Measurements from ENCODE around the gene TSPAN11. TPM values are rescaled to one million over a fixed set of nuclear protein-coding genes. Genes with fewer than 3 reads are reported as not detected.

TSPAN11 gene
- total and polyA plus RNA-seq, 2 experiments from 2014 or later, result 0.51 to 1.9 TPM

DNA sequence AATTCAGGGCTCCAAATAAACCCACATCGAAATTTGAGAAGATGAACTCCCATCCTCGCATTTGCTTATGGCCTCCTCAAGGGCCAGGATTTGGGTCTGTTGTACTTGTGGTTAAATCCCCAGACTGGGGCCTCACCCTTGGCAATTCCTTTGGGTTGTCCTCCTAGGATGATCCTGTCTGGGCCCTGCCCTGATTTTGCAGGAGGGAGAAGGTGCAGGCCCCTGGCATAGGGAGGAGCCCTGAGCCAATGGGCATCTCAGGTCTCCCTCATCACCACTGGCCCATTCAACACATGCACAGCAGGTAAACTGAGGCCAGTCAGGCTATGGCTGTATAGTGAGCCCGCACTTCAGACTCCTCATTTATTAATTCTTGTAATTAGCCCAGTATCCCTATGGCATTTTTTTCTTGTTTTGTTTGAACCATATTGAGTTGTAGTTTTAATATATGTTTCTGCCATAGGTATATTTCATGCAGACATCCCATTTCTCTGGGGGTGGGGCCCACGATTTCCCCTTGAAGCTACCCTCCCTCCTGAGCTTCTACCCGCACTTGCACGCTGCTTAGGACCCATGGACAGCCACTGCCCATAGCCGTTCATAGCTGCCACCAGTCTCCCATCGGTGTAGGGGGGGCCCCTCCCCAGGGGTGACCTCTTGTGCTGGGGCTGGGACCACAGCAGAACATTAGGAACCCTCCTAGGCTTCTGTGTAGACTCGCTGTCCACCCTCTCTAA lies 80.0 kb downstream of the TSPAN11 start:
- Histone ChIP-seq H3K9ac (no peak overlapping the region), H3K36me3 (ENCODE audit: low read depth) (no peaks in the 10 kb centered on the region), H3K27me3 (replicated peaks; ENCODE audit: insufficient read depth) (no peaks in the 10 kb centered on the region), H3K4me1 (ENCODE audit: insufficient read depth) (peaks cover 10% of the 10 kb centered on the region), H4K20me1 (ENCODE audit: insufficient read depth) (no peaks in the 10 kb centered on the region), H2AFZ (peak overlapping the region; percentile 42; the same call in 1 of the 2 replicates), H3K27ac (peak overlapping the region; percentile 26; the same call in 1 of the 2 replicates), H3K4me3 (no peak overlapping the region), H3K9me3 (ENCODE audit: low read depth) (no peaks in the 10 kb centered on the region), H3K9me2 (ENCODE audit: insufficient read depth) (no peaks in the 10 kb centered on the region), H3K4me2 (ENCODE audit: unreplicated experiment) (no peak overlapping the region), H3F3A (ENCODE audit: insufficient read depth) (no peaks in the 10 kb centered on the region), H3K79me2 (ENCODE audit: insufficient read depth) (no peaks in the 10 kb centered on the region)
- DNase-seq, result no peak
- TF ChIP-seq EZH2 (IDR thresholded peaks at IDR 0.05; ENCODE audit: insufficient read depth, poor library complexity, severe bottlenecking) (no peak), EZH2phosphoT487 (IDR thresholded peaks at IDR 0.05; ENCODE audit: insufficient read depth, low read depth) (no peak)
- 87 to 91% methylated on average over 9 of the region's 9 CpGs for WGBS, 2 experiments (ENCODE audit: low coverage in 1 of 2, low lambda C conversion rate in 2 of 2, missing lambda C conversion rate in 2 of 2)
- in situ Hi-C loops (cut with MboI), result no loop called here

- Histone ChIP-seq H4K20me1 (ENCODE audit: insufficient read depth) (no peaks in the 10 kb centered on the region), H3F3A (ENCODE audit: insufficient read depth) (no peaks in the 10 kb centered on the region), H3K27ac (no peak overlapping the region), H3K4me1 (ENCODE audit: insufficient read depth) (peaks cover 10% of the 10 kb centered on the region), H3K4me3 (no peak overlapping the region), H3K79me2 (ENCODE audit: insufficient read depth) (no peaks in the 10 kb centered on the region), H3K9me3 (ENCODE audit: low read depth) (no peaks in the 10 kb centered on the region), H2AFZ (no peak overlapping the region), H3K9me2 (ENCODE audit: insufficient read depth) (no peaks in the 10 kb centered on the region), H3K4me2 (ENCODE audit: unreplicated experiment) (no peak overlapping the region), H3K9ac (no peak overlapping the region), H3K36me3 (ENCODE audit: low read depth) (no peaks in the 10 kb centered on the region), H3K27me3 (replicated peaks; ENCODE audit: insufficient read depth) (no peaks in the 10 kb centered on the region)
- in situ Hi-C loops (cut with MboI), result no loop called here
- WGBS, 2 experiments (ENCODE audit: low coverage in 1 of 2, low lambda C conversion rate in 2 of 2, missing lambda C conversion rate in 2 of 2), result 62 to 63% methylated on average over 3 of the region's 3 CpGs
- no peak for DNase-seq
- TF ChIP-seq EZH2phosphoT487 (IDR thresholded peaks at IDR 0.05; ENCODE audit: insufficient read depth, low read depth), result no peak
These were observed 80.6 kb downstream of the TSPAN11 start for GRCh38 chr12:31007153-31007495.

DNA sequence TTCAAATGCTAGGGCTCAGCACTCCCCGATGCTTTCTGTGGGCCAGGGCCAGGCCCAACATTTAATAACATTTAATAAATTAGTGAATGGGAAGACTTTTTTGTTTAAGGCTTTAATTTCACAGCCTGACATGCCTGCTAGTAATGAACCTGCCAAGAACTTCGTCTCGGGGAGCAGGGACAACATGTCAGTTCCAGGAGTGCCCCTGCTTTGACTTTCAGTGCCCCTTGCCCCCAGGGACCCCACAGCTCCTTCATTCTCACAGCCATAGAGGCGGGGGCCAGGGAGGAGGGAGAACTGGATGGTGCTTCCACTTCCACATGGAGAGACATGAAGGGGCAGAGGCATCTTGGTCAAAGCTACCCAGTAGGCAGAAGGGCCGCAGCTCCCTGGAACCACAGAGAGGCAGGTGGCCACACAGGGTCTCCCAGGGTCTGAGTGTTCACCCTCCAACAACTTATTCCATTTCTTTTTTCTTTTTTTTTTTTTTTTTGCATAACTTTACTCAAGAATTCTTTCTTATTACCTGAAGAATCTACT lies 81.2 kb downstream of the TSPAN11 start:
- no peak overlapping the region for H3K4me3 ChIP-seq
- in situ Hi-C loops (cut with MboI), result no loop called here
- H3K9me3 ChIP-seq (ENCODE audit: low read depth), result no peaks in the 10 kb centered on the region
- no peak overlapping the region for H2AFZ ChIP-seq
- peaks cover 10% of the 10 kb centered on the region for H3K4me1 ChIP-seq (ENCODE audit: insufficient read depth)
- no peak for DNase-seq
- H3K27ac ChIP-seq, result no peak overlapping the region
- H3K27me3 ChIP-seq (replicated peaks; ENCODE audit: insufficient read depth), result peaks cover 2% of the 10 kb centered on the region; the same call in 1 of the 2 replicates
- H4K20me1 ChIP-seq (ENCODE audit: insufficient read depth), result no peaks in the 10 kb centered on the region
- no peak overlapping the region for H3K4me2 ChIP-seq (ENCODE audit: unreplicated experiment)
- no peaks in the 10 kb centered on the region for H3F3A ChIP-seq (ENCODE audit: insufficient read depth)
- WGBS, 2 experiments (ENCODE audit: low coverage in 1 of 2, low lambda C conversion rate in 2 of 2, missing lambda C conversion rate in 2 of 2), result 49 to 54% methylated on average over 5 of the region's 5 CpGs
- H3K79me2 ChIP-seq (ENCODE audit: insufficient read depth), result no peaks in the 10 kb centered on the region
- no peak overlapping the region for H3K9ac ChIP-seq
- no peaks in the 10 kb centered on the region for H3K9me2 ChIP-seq (ENCODE audit: insufficient read depth)
- TF ChIP-seq EZH2 (IDR thresholded peaks at IDR 0.05; ENCODE audit: insufficient read depth, poor library complexity, severe bottlenecking), result no peak
- TF ChIP-seq EZH2phosphoT487 (IDR thresholded peaks at IDR 0.05; ENCODE audit: insufficient read depth, low read depth), result no peak
- no peaks in the 10 kb centered on the region for H3K36me3 ChIP-seq (ENCODE audit: low read depth)

GRCh38 chr12:31008241-31008761 lies 81.8 kb downstream of the TSPAN11 start:
- DNase-seq, result no peak
- 50 to 52% methylated on average over 6 of the region's 6 CpGs for WGBS, 2 experiments (ENCODE audit: low coverage in 1 of 2, low lambda C conversion rate in 2 of 2, missing lambda C conversion rate in 2 of 2)
- Histone ChIP-seq H3K9ac (no peak overlapping the region), H3K79me2 (ENCODE audit: insufficient read depth) (no peaks in the 10 kb centered on the region), H3F3A (ENCODE audit: insufficient read depth) (no peaks in the 10 kb centered on the region), H3K9me2 (ENCODE audit: insufficient read depth) (no peaks in the 10 kb centered on the region), H3K27ac (no peak overlapping the region), H3K4me3 (no peak overlapping the region), H3K4me2 (ENCODE audit: unreplicated experiment) (no peak overlapping the region), H3K9me3 (ENCODE audit: low read depth) (no peaks in the 10 kb centered on the region), H3K4me1 (ENCODE audit: insufficient read depth) (peaks cover 10% of the 10 kb centered on the region), H3K36me3 (ENCODE audit: low read depth) (no peaks in the 10 kb centered on the region), H2AFZ (no peak overlapping the region), H4K20me1 (ENCODE audit: insufficient read depth) (no peaks in the 10 kb centered on the region), H3K27me3 (replicated peaks; ENCODE audit: insufficient read depth) (peaks cover 6% of the 10 kb centered on the region; the same call in 1 of the 2 replicates)
- no peak for TF ChIP-seq EZH2 (IDR thresholded peaks at IDR 0.05; ENCODE audit: insufficient read depth, poor library complexity, severe bottlenecking)
- TF ChIP-seq EZH2phosphoT487 (IDR thresholded peaks at IDR 0.05; ENCODE audit: insufficient read depth, low read depth), result no peak
- in situ Hi-C loops (cut with MboI), result no loop called here
